Neural cell (in vitro differentiated cells): ENCODE measurements around the gene SFXN3.

Source experiments
- CTCF ChIP-seq: fragments of 450-650 bp; IDR thresholded peaks from 2 replicates; pipeline ENCODE4 v1.5.1; 2014; ENCODE audit warnings: antibody characterized with exemption, mild to moderate bottlenecking, moderate library complexity; ENCODE audit not compliant: poor library complexity, severe bottlenecking
- POLR2AphosphoS5 ChIP-seq: IDR thresholded peaks from 2 replicates; pipeline ENCODE4 v1.6.1; 2012
- RAD21 ChIP-seq: fragments of 450-650 bp; conservative IDR thresholded peaks from 2 replicates; pipeline ENCODE4 v1.6.1; 2014; ENCODE audit warnings: antibody characterized with exemption, mild to moderate bottlenecking, moderate library complexity

- TF ChIP-seq RAD21 (no peak), CTCF (no peak), POLR2AphosphoS5 (no peak)
Observed at GRCh38 chr10:101040061-101040460, 9.0 kb downstream of the SFXN3 start.
